Mucosa of stomach (tissue), 1 donor: ENCODE measurements around the gene B9D2.

Experiments
- H3K27me3 ChIP-seq: one replicate; pipeline ENCODE4 v1.7.0; 2013; ENCODE audit warnings: mild to moderate bottlenecking, low read length; ENCODE audit not compliant: control insufficient read depth, insufficient read depth
- H3K36me3 ChIP-seq: one replicate; pipeline ENCODE4 v1.7.0; 2013; ENCODE audit warnings: low read length; ENCODE audit not compliant: control insufficient read depth, insufficient read depth
- H3K4me1 ChIP-seq: one replicate; pipeline ENCODE4 v1.7.0; 2013; ENCODE audit warnings: mild to moderate bottlenecking, low read length; ENCODE audit not compliant: control insufficient read depth, insufficient read depth
- H3K4me3 ChIP-seq: one replicate; pipeline ENCODE4 v1.7.0; 2013; ENCODE audit warnings: low read length
- H3K9ac ChIP-seq: one replicate; pipeline ENCODE4 v1.7.0; 2013; ENCODE audit warnings: mild to moderate bottlenecking, low read length, moderate library complexity
- H3K9me3 ChIP-seq: one replicate; pipeline ENCODE4 v1.7.0; 2013; ENCODE audit warnings: mild to moderate bottlenecking, low read length, moderate library complexity; ENCODE audit not compliant: control insufficient read depth
- donor health status: Pancreatic carcinoma.

B9D2 gene

DNA sequence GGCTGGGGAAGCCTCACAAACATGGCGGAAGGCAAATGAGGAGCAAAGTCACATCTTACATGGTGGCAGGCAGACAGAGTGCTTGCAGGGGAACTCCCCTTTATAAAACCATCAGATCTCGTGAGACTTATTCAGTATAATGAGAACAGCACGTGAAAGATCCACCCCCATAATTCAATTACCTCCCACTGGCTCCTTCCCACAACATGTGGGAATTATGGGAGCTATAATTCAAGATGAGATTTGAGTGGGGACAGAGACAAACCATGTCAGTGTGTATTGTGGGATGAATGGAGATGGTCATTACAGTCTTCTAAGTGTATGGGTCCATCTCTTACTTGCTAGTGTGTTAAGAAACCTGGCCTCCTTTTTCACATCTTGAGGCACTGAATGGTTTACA, 38.1 kb upstream of the B9D2 start:
- Histone ChIP-seq H3K4me3 (no peak overlapping the region), H3K9me3 (no peaks in the 10 kb centered on the region), H3K36me3 (peaks cover 7% of the 10 kb centered on the region), H3K27me3 (no peaks in the 10 kb centered on the region), H3K9ac (no peak overlapping the region), H3K4me1 (peaks cover 8% of the 10 kb centered on the region)

DNA sequence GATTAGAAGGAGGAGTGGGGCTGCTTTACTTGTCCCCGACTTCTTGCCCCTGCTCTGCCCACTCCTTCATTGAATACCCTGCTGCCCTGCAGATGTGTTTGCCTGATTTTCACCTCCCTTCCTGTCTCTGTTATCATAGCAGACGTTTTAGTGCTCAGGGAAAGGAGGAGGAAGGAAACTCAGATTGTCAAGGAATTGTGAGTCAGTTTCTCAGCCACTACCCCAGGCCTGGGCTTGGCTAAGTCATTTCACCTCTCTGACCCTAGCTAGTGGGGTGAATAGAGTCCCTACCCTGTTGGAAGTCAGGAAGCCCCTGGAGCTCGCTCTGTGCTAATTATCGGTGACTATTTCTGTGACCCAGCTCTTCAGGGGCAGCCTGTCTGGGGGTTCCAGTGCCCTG, 37.5 kb upstream of the B9D2 start:
- Histone ChIP-seq H3K27me3 (no peaks in the 10 kb centered on the region), H3K4me1 (peaks cover 8% of the 10 kb centered on the region), H3K9me3 (no peaks in the 10 kb centered on the region), H3K9ac (no peak overlapping the region), H3K4me3 (no peak overlapping the region), H3K36me3 (peaks cover 7% of the 10 kb centered on the region)

GRCh38 chr19:41399525-41399924, 35.6 kb upstream of the B9D2 start:
- Histone ChIP-seq H3K9me3 (no peaks in the 10 kb centered on the region), H3K4me3 (no peak overlapping the region), H3K4me1 (peaks cover 8% of the 10 kb centered on the region), H3K9ac (no peak overlapping the region), H3K27me3 (no peaks in the 10 kb centered on the region), H3K36me3 (peaks cover 7% of the 10 kb centered on the region)

GRCh38 chr19:41399091-41399490, 35.1 kb upstream of the B9D2 start:
- Histone ChIP-seq H3K9me3 (no peaks in the 10 kb centered on the region), H3K36me3 (peaks cover 7% of the 10 kb centered on the region), H3K9ac (peak overlapping the region; percentile 88), H3K27me3 (no peaks in the 10 kb centered on the region), H3K4me1 (peaks cover 8% of the 10 kb centered on the region), H3K4me3 (no peak overlapping the region)

GRCh38 chr19:41398598-41398997, 34.6 kb upstream of the B9D2 start:
- H3K27me3 ChIP-seq: no peaks in the 10 kb centered on the region
- peak overlapping the region; percentile 88 for H3K9ac ChIP-seq
- H3K4me1 ChIP-seq: peaks cover 8% of the 10 kb centered on the region
- peak overlapping the region; percentile 87 for H3K4me3 ChIP-seq
- H3K9me3 ChIP-seq: no peaks in the 10 kb centered on the region
- peaks cover 7% of the 10 kb centered on the region for H3K36me3 ChIP-seq

DNA sequence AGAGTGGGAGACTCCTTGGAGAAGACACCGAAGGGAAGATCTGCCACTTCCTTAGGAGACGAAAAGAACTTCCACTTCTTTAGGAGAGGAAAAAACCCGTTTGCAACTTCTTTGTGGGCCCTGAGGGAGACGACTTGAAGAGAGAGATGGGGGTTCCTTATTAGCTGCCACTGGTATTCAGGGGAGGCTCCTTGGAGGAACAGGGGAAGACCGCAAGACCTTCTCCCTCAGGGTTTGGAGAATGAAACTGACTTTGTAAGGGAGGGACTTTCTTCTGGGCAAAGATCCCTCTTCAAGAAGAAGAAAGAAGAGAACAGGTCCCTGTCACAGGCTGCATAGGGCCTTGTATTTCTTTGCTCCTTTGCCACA, 34.1 kb upstream of the B9D2 start:
- Histone ChIP-seq H3K36me3 (peaks cover 1% of the 10 kb centered on the region), H3K4me1 (peaks cover 8% of the 10 kb centered on the region), H3K4me3 (peak overlapping the region; percentile 87)

GRCh38 chr19:41397086-41398049, 33.4 kb upstream of the B9D2 start, which contains the start of the genes BCKDHA and EXOSC5:
Gene BCKDHA (plus strand): TSS chr19:41397818. CDS start chr19:41397828, 10 bp downstream.
Gene EXOSC5 (minus strand): TSS chr19:41397359. CDS start chr19:41397328, 31 bp downstream.
- Histone ChIP-seq H3K27me3 (no peaks in the 10 kb centered on the region), H3K36me3 (no peaks in the 10 kb centered on the region), H3K4me3 (peak within 1 kb of the TSS; percentile 95), H3K4me1 (peaks cover 8% of the 10 kb centered on the region), H3K9me3 (no peaks in the 10 kb centered on the region), H3K9ac (peak within 1 kb of the TSS; percentile 88)

More for the DNA sequence above, 34.1 kb upstream of the B9D2 start:
- H3K9ac ChIP-seq: peak overlapping the region; percentile 88
- H3K27me3 ChIP-seq: no peaks in the 10 kb centered on the region
- no peaks in the 10 kb centered on the region for H3K9me3 ChIP-seq

- no peaks in the 10 kb centered on the region for H3K9me3 ChIP-seq
- H3K27me3 ChIP-seq: no peaks in the 10 kb centered on the region
- no peak overlapping the region for H3K9ac ChIP-seq
- no peaks in the 10 kb centered on the region for H3K36me3 ChIP-seq
- no peak overlapping the region for H3K4me3 ChIP-seq
- peaks cover 8% of the 10 kb centered on the region for H3K4me1 ChIP-seq
Measured at GRCh38 chr19:41395355-41395754, 31.4 kb upstream of the B9D2 start.

DNA sequence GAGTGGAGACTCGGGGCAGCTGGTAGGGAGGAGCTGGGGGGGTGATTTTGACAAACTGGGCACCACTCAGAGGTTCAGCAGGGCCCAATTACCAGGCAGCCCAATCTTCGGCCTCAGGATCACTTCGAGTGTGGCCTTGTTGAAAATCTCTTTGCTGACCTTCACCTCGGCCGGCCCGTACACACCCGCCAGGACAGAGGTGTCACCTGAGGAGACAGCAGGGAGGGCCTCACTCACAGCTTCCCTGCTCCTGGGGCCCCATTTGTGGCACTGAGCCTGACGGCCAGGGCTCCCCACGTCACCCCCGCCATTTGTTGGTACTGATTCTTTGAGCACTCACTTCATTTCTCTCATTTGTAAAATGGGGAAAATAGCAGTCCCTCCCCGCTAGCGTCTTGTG, 28.8 kb upstream of the B9D2 start:
- Histone ChIP-seq H3K4me3 (no peak overlapping the region), H3K27me3 (no peaks in the 10 kb centered on the region), H3K36me3 (no peaks in the 10 kb centered on the region), H3K9ac (no peak overlapping the region), H3K4me1 (no peaks in the 10 kb centered on the region), H3K9me3 (no peaks in the 10 kb centered on the region)

- Histone ChIP-seq H3K27me3 (no peaks in the 10 kb centered on the region), H3K4me1 (no peaks in the 10 kb centered on the region), H3K4me3 (no peak overlapping the region), H3K9ac (no peak overlapping the region), H3K36me3 (no peaks in the 10 kb centered on the region), H3K9me3 (no peaks in the 10 kb centered on the region)
Measured at GRCh38 chr19:41391618-41392017, 27.7 kb upstream of the B9D2 start.

GRCh38 chr19:41386442-41386841, 22.5 kb upstream of the B9D2 start:
- H3K36me3 ChIP-seq: no peaks in the 10 kb centered on the region

GRCh38 chr19:41384351-41384750, 20.4 kb upstream of the B9D2 start:
- Histone ChIP-seq H3K27me3 (no peaks in the 10 kb centered on the region), H3K4me1 (no peaks in the 10 kb centered on the region), H3K4me3 (no peak overlapping the region), H3K36me3 (no peaks in the 10 kb centered on the region), H3K9me3 (no peaks in the 10 kb centered on the region), H3K9ac (no peak overlapping the region)

More at GRCh38 chr19:41386442-41386841, 22.5 kb upstream of the B9D2 start:
- Histone ChIP-seq H3K9ac (no peak overlapping the region), H3K9me3 (no peaks in the 10 kb centered on the region), H3K4me1 (no peaks in the 10 kb centered on the region), H3K4me3 (no peak overlapping the region), H3K27me3 (no peaks in the 10 kb centered on the region)
